Cardiac muscle cell (in vitro differentiated cells and primary cell): ENCODE results near the gene VPS13C. TPM values are rescaled to one million over a fixed set of nuclear protein-coding genes. Genes with fewer than 3 reads are reported as not detected.

ENCODE experiments used
- DNase-seq, 2 donors: peaks; one replicate each; pipeline versions ENCODE4 v3.0.0 to v3.0.0-alpha.2; 2010 to 2017; ENCODE audit warnings: low read depth in 1 of 2, low spot score in 1 of 2
- H3K27ac ChIP-seq: fragments of 200-600 bp; sonication (generic); 2 replicates; pipeline ENCODE4 v1.5.1; 2016
- H3K27me3 ChIP-seq: fragments of 200-600 bp; sonication (generic); 2 replicates; pipeline ENCODE4 v1.6.0; 2016; ENCODE audit warnings: control low read depth
- H3K36me3 ChIP-seq: fragments of 200-600 bp; sonication (generic); 2 replicates; pipeline ENCODE4 v1.5.1; 2016; ENCODE audit warnings: control low read depth
- H3K4me1 ChIP-seq: fragments of 200-600 bp; sonication (generic); 2 replicates; pipeline ENCODE4 v1.8.1; 2017; ENCODE audit warnings: low read depth, mild to moderate bottlenecking, mixed run types
- H3K4me3 ChIP-seq: fragments of 200-600 bp; sonication (generic); 2 replicates; pipeline ENCODE4 v1.5.1; 2016; ENCODE audit warnings: mild to moderate bottlenecking
- H3K9me3 ChIP-seq: fragments of 200-600 bp; sonication (generic); 2 replicates; pipeline ENCODE4 v1.5.1; 2017; ENCODE audit warnings: low read depth, mild to moderate bottlenecking, control low read depth
- polyA plus RNA-seq: library from polyadenylated mRNA; unstranded; fragments of >200 nt; fragmentation: Nextera tagmentation; extraction: Ambion mirVana; gene quantifications from 2 replicates; pipeline ENCODE4 v1.2.1, GENCODE V29; 2016
- total RNA-seq: library from RNA; depleted of rRNA; stranded (reverse); fragments of >200 nt; gene quantifications from 2 replicates; pipeline ENCODE4 v1.2.3, GENCODE V29; 2016
- TF ChIP-seq, protein P1 (sequence below): IDR thresholded peaks from 2 replicates; pipeline ENCODE4 v1.5.1; 2012; ENCODE audit warnings: low read depth, mild to moderate bottlenecking, low read length

Gene VPS13C
- total and polyA plus RNA-seq, 2 experiments from 2014 or later = 4.5 to 31.8 TPM

DNA sequence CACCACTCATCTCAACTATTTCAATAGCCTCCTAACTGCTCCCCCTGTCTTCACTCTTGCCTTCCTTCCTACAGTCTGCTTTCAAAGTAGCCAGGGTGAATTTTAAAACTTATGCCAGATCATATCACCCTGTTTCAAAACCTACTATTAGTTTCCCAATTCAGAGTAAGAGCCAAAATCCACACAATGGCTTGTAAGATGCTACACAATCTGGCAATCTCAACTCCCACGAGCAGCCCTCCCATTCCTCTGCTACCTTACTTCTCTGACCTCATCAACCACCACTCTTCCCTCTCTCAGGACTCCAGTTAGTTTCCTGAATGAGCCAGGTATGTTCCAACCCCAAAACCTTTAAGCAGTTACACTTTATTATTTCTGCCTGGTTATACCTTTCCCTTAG is 62.5 kb downstream of the VPS13C start:
- Histone ChIP-seq H3K36me3 (no peaks in the 10 kb centered on the region), H3K4me3 (no peak overlapping the region), H3K27me3 (no peaks in the 10 kb centered on the region), H3K9me3 (no peaks in the 10 kb centered on the region), H3K4me1 (no peaks in the 10 kb centered on the region), H3K27ac (no peak overlapping the region)
- peak in 1 of 2 donors; percentile 72 for DNase-seq
- TF ChIP-seq, protein P1, sequence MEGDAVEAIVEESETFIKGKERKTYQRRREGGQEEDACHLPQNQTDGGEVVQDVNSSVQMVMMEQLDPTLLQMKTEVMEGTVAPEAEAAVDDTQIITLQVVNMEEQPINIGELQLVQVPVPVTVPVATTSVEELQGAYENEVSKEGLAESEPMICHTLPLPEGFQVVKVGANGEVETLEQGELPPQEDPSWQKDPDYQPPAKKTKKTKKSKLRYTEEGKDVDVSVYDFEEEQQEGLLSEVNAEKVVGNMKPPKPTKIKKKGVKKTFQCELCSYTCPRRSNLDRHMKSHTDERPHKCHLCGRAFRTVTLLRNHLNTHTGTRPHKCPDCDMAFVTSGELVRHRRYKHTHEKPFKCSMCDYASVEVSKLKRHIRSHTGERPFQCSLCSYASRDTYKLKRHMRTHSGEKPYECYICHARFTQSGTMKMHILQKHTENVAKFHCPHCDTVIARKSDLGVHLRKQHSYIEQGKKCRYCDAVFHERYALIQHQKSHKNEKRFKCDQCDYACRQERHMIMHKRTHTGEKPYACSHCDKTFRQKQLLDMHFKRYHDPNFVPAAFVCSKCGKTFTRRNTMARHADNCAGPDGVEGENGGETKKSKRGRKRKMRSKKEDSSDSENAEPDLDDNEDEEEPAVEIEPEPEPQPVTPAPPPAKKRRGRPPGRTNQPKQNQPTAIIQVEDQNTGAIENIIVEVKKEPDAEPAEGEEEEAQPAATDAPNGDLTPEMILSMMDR = peak; percentile 17

DNA sequence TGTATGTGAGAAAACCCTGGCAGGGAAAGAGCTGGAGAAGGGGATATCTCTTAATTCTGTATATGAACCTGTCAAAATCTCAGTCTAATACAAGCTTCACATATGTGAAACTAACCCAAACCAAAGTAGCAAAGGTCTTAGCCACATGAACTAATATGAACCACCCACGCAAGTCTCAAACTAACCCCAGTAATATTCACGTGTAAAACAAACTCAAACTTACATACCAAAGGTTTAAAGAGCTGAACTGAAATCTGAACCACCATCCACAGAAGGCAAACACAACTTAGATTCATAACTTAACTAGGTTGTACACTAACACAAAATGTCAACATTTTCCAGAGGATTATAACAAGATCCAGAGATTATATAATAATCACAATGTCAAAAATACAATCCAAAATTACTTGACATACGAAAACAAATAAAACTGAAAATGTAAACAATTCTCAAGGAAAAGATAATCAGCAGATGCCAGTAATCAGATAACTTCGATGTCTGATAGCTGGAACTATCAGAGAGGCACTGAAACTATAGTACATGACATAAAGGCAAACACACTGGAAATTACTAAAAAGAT is 64.1 kb downstream of the VPS13C start:
- H3K27ac ChIP-seq = no peak overlapping the region
- no peak for DNase-seq

DNA sequence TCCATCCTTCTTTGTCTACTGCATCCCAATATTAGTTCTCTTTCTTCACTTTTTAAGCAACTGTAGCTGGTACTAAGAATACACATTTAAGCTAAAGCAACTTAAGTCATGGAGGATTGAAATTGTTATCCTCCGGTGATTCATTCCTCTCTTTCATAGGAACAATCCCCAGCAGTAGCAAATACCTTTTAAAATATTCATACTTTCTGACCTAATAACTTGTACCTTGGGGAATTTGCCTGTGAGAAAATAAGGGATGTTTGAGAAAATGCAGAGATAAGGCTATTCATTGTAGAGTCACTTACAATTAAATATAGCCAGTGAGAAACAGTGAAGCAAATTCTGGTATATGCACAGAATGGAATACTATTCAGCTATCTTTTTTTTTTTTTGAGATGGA is 66.0 kb downstream of the VPS13C start:
- H3K27ac ChIP-seq = no peak overlapping the region

More for the DNA sequence above, 64.1 kb downstream of the VPS13C start:
- Histone ChIP-seq H3K36me3 (no peaks in the 10 kb centered on the region), H3K9me3 (no peaks in the 10 kb centered on the region), H3K4me1 (no peaks in the 10 kb centered on the region), H3K27me3 (no peaks in the 10 kb centered on the region), H3K4me3 (no peak overlapping the region)
- TF ChIP-seq, protein P1 = no peak

GRCh38 chr15:61992518-61992917 is 67.7 kb downstream of the VPS13C start:
- peaks cover 6% of the 10 kb centered on the region for H3K36me3 ChIP-seq
- TF ChIP-seq, protein P1 = no peak
- no peak for DNase-seq

More for the DNA sequence above, 66.0 kb downstream of the VPS13C start:
- peaks cover 6% of the 10 kb centered on the region for H3K36me3 ChIP-seq
- TF ChIP-seq, protein P1 = no peak
- no peak overlapping the region for H3K4me3 ChIP-seq
- H3K4me1 ChIP-seq = no peaks in the 10 kb centered on the region
- H3K27me3 ChIP-seq = no peaks in the 10 kb centered on the region
- peak in 1 of 2 donors; percentile 82 for DNase-seq
- no peaks in the 10 kb centered on the region for H3K9me3 ChIP-seq

DNA sequence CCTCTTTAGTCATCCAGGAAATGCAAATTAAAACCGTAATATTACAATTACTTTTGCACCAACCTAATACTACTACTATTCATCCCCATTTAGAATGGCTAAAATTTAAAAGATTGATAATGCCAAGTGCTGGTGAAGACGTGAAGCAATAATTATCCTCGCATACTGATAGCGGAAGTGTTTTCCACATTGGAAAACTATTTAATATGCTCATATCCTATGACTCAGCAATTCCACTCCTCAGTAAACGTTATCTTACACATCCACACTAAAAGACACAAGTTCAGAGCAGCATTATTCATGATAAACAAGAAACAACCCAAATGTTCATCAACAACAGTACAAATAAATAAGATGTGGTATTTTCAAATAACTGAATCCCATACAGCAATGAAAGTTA is 70.6 kb downstream of the VPS13C start:
- no peaks in the 10 kb centered on the region for H3K27me3 ChIP-seq
- H3K36me3 ChIP-seq = peaks cover 6% of the 10 kb centered on the region
- DNase-seq = peak in 1 of 2 donors; percentile 20
- H3K27ac ChIP-seq = no peak overlapping the region
- no peaks in the 10 kb centered on the region for H3K4me1 ChIP-seq
- no peaks in the 10 kb centered on the region for H3K9me3 ChIP-seq
- no peak overlapping the region for H3K4me3 ChIP-seq
- TF ChIP-seq, protein P1 = no peak

More at GRCh38 chr15:61992518-61992917, 67.7 kb downstream of the VPS13C start:
- no peak overlapping the region for H3K4me3 ChIP-seq
- no peaks in the 10 kb centered on the region for H3K27me3 ChIP-seq
- no peak overlapping the region for H3K27ac ChIP-seq
- H3K4me1 ChIP-seq = no peaks in the 10 kb centered on the region
- H3K9me3 ChIP-seq = no peaks in the 10 kb centered on the region
